GM21423 (cell line): ENCODE measurements around the gene LRRC36.

Experiments
- ATAC-seq: cut with Tn5 transposase; IDR thresholded peaks from one replicate; pipeline ENCODE4 v1.9.1; 2021; ENCODE audit warnings: mild to moderate bottlenecking, moderate library complexity; ENCODE audit not compliant: unreplicated experiment

The LRRC36 gene

GRCh38 chr16:67421030-67421429 is 94.4 kb downstream of the LRRC36 start:
- no peak for ATAC-seq

GRCh38 chr16:67423015-67423414 is 96.4 kb downstream of the LRRC36 start:
- no peak for ATAC-seq

GRCh38 chr16:67423611-67424260 is 97.1 kb downstream of the LRRC36 start:
- no peak for ATAC-seq

- ATAC-seq: no peak
Observed at GRCh38 chr16:67424261-67424615, 97.6 kb downstream of the LRRC36 start.

- no peak for ATAC-seq
Observed at GRCh38 chr16:67425061-67425460, 98.4 kb downstream of the LRRC36 start.

- ATAC-seq: no peak
Observed at GRCh38 chr16:67425580-67425979, 99.0 kb downstream of the LRRC36 start.

GRCh38 chr16:67426022-67426421 is 99.4 kb downstream of the LRRC36 start:
- no peak for ATAC-seq

- no peak for ATAC-seq
Observed at GRCh38 chr16:67426950-67427349, 100.3 kb downstream of the LRRC36 start.

GRCh38 chr16:67428146-67428731 is 101.6 kb downstream of the LRRC36 start:
- ATAC-seq: no peak

GRCh38 chr16:67429053-67429798 is 102.6 kb downstream of the LRRC36 start:
- no peak for ATAC-seq

- no peak for ATAC-seq
Observed at GRCh38 chr16:67429799-67430503, 103.3 kb downstream of the LRRC36 start.

GRCh38 chr16:67430504-67430976 is 103.9 kb downstream of the LRRC36 start:
- no peak for ATAC-seq

- ATAC-seq: no peak
Observed at GRCh38 chr16:67430977-67431774, 104.6 kb downstream of the LRRC36 start, which contains the start of gene HSD11B2. Gene HSD11B2 (plus strand): TSS chr16:67431121. CDS start chr16:67431249, 128 bp downstream.

- no peak for ATAC-seq
Observed at GRCh38 chr16:67431775-67432505, 105.3 kb downstream of the LRRC36 start.

- ATAC-seq: no peak
Observed at GRCh38 chr16:67432506-67432890, 105.9 kb downstream of the LRRC36 start.

- ATAC-seq: no peak
Observed at GRCh38 chr16:67433131-67433719, 106.6 kb downstream of the LRRC36 start.
